ENCODE measurements around the gene MADCAM1. TPM values are rescaled to one million over a fixed set of nuclear protein-coding genes. Genes with fewer than 3 reads are reported as not detected.
A peak's percentile ranks its signal among the peaks of the same experiment; 100 is the strongest.

Gene MADCAM1
- total RNA-seq, 1 experiment from 2014 or later: 0.84 TPM

GRCh38 chr19:460877-461720 is 35.2 kb upstream of the MADCAM1 start, which contains the start of gene SHC2:
TSS of gene SHC2 (minus strand) at chr19:461033. CDS start at chr19:460996, 37 bp downstream.
- Histone ChIP-seq H3K9me3 (ENCODE audit: low read depth, low read length, poor library complexity, severe bottlenecking) (no peaks in the 10 kb centered on the region), H3K27me3 (replicated peaks; ENCODE audit: insufficient read depth, low read depth, low read length, poor library complexity) (peaks cover 24% of the 10 kb centered on the region), H3K4me3 (ENCODE audit: low read depth, low read length, poor library complexity, severe bottlenecking) (peak within 1 kb of the TSS; percentile 48), H3K36me3 (ENCODE audit: insufficient read depth, low read length, poor library complexity, severe bottlenecking) (no peaks in the 10 kb centered on the region), H3K4me1 (ENCODE audit: insufficient read depth, low read length, poor library complexity, severe bottlenecking) (no peaks in the 10 kb centered on the region), H3K27ac (ENCODE audit: low read depth, low read length, poor library complexity, severe bottlenecking) (no peak within 1 kb of the TSS)
- intact Hi-C loops (cut with micrococcal nuclease; ENCODE audit: unreplicated experiment): no loop called here
- no peak for DNase-seq (ENCODE audit: low spot score)
- CTCF ChIA-PET: no interaction called here
- BruUV-seq (replicated peaks): no TSS peak
- no peak for TF ChIP-seq EZH2 (IDR thresholded peaks at IDR 0.05; ENCODE audit: borderline replicate concordance, low read depth, low read length, poor library complexity, severe bottlenecking)
- TF ChIP-seq CTCF (conservative IDR thresholded peaks at IDR 0.05; ENCODE audit: low read depth, low read length): no peak
- POLR2A ChIA-PET (ENCODE audit: low non-redundant PET): no interaction called here

GRCh38 chr19:461721-462551 is 34.4 kb upstream of the MADCAM1 start:
- no peak overlapping the region for H3K4me3 ChIP-seq (ENCODE audit: low read depth, low read length, poor library complexity, severe bottlenecking)
- ChIA-PET POLR2A (ENCODE audit: low non-redundant PET) (no interaction called here), CTCF (interaction anchor here (0.6 kb wide), 1 partner anchor 118 kb away, joined by 3 read pairs; no protein-coding TSS in a partner anchor)
- intact Hi-C loops (cut with micrococcal nuclease; ENCODE audit: unreplicated experiment): no loop called here
- no peak for TF ChIP-seq CTCF (conservative IDR thresholded peaks at IDR 0.05; ENCODE audit: low read depth, low read length)
- peak; percentile 77 for TF ChIP-seq EZH2 (IDR thresholded peaks at IDR 0.05; ENCODE audit: borderline replicate concordance, low read depth, low read length, poor library complexity, severe bottlenecking)
- no peaks in the 10 kb centered on the region for H3K9me3 ChIP-seq (ENCODE audit: low read depth, low read length, poor library complexity, severe bottlenecking)
- no peak overlapping the region for H3K27ac ChIP-seq (ENCODE audit: low read depth, low read length, poor library complexity, severe bottlenecking)
- no peaks in the 10 kb centered on the region for H3K36me3 ChIP-seq (ENCODE audit: insufficient read depth, low read length, poor library complexity, severe bottlenecking)
- no peaks in the 10 kb centered on the region for H3K4me1 ChIP-seq (ENCODE audit: insufficient read depth, low read length, poor library complexity, severe bottlenecking)
- no peak for DNase-seq (ENCODE audit: low spot score)
- BruUV-seq (replicated peaks): no TSS peak
- peaks cover 24% of the 10 kb centered on the region for H3K27me3 ChIP-seq (replicated peaks; ENCODE audit: insufficient read depth, low read depth, low read length, poor library complexity)

GRCh38 chr19:463483-464207 is 32.6 kb upstream of the MADCAM1 start:
- no peak overlapping the region for H3K4me3 ChIP-seq (ENCODE audit: low read depth, low read length, poor library complexity, severe bottlenecking)
- TF ChIP-seq EZH2 (IDR thresholded peaks at IDR 0.05; ENCODE audit: borderline replicate concordance, low read depth, low read length, poor library complexity, severe bottlenecking) (no peak), CTCF (conservative IDR thresholded peaks at IDR 0.05; ENCODE audit: low read depth, low read length) (no peak)
- intact Hi-C loops (cut with micrococcal nuclease; ENCODE audit: unreplicated experiment): no loop called here
- DNase-seq (ENCODE audit: low spot score): no peak
- H3K9me3 ChIP-seq (ENCODE audit: low read depth, low read length, poor library complexity, severe bottlenecking): no peaks in the 10 kb centered on the region
- no peak overlapping the region for H3K27ac ChIP-seq (ENCODE audit: low read depth, low read length, poor library complexity, severe bottlenecking)
- H3K4me1 ChIP-seq (ENCODE audit: insufficient read depth, low read length, poor library complexity, severe bottlenecking): no peaks in the 10 kb centered on the region
- POLR2A ChIA-PET (ENCODE audit: low non-redundant PET): no interaction called here
- CTCF ChIA-PET: no interaction called here
- BruUV-seq (replicated peaks): no TSS peak
- no peaks in the 10 kb centered on the region for H3K36me3 ChIP-seq (ENCODE audit: insufficient read depth, low read length, poor library complexity, severe bottlenecking)
- peaks cover 24% of the 10 kb centered on the region for H3K27me3 ChIP-seq (replicated peaks; ENCODE audit: insufficient read depth, low read depth, low read length, poor library complexity)
